Body of pancreas (tissue), 4 donors: ENCODE data around the gene SEZ6L. TPM values are rescaled to one million over a fixed set of nuclear protein-coding genes. Genes with fewer than 3 reads are reported as not detected.

ENCODE experiments used
- ATAC-seq: fragments of 150-250 bp; one replicate; pipeline ENCODE4 v1.9.1; 2016
- DNase-seq, 4 donors: peaks; one replicate each; pipeline ENCODE4 v3.0.0-alpha.2; 2019
- H3K27ac ChIP-seq, 4 donors: fragments of 200-600 bp; sonication (generic); 1 replicate in 3 of 4; 2 replicates in 1 of 4; pipeline versions ENCODE4 v1.5.1 to v1.6.1; 2016 to 2019; ENCODE audit warnings: mild to moderate bottlenecking in 1 of 4, mixed read lengths in 1 of 4, moderate library complexity in 1 of 4
- H3K27me3 ChIP-seq, 2 donors: fragments of 200-600 bp; sonication (generic); one replicate each; pipeline ENCODE4 v1.6.0; 2016; ENCODE audit warnings: mild to moderate bottlenecking in 1 of 2
- H3K36me3 ChIP-seq, 2 donors: fragments of 200-600 bp; sonication (generic); replicated peaks in 1 of 2; 2 replicates each; pipeline ENCODE4 v1.5.1; 2016; ENCODE audit warnings: low read depth in 2 of 2; ENCODE audit not compliant: insufficient read depth in 1 of 2
- H3K4me1 ChIP-seq: fragments of 200-600 bp; sonication (generic); one replicate; pipeline ENCODE4 v1.6.0; 2016
- H3K4me3 ChIP-seq, 2 donors: fragments of 200-600 bp; sonication (generic); 1 replicate in 1 of 2; 2 replicates in 1 of 2; pipeline ENCODE4 v1.5.1; 2016 to 2019
- H3K9me3 ChIP-seq, 3 donors: fragments of 200-600 bp; sonication (generic); 1 replicate in 2 of 3; 2 replicates in 1 of 3; pipeline ENCODE4 v1.5.1; 2016
- CTCF ChIP-seq, 7 experiments: fragments of 450-650 bp in 4 of 7; fragments of 200-600 bp in 3 of 7; sonication (generic) in 3 of 7; IDR thresholded peaks; one replicate each; pipeline ENCODE4 v1.5.1; 2016 to 2019; ENCODE audit warnings: antibody characterized with exemption in 7 of 7
- POLR2A ChIP-seq, 3 donors: fragments of 450-650 bp; IDR thresholded peaks; one replicate each; pipeline ENCODE4 v1.6.1; 2016; ENCODE audit warnings: antibody characterized with exemption in 3 of 3, mild to moderate bottlenecking in 2 of 3
- WGBS, 2 donors: methylation state at CpG; one replicate each; pipeline ENCODE4 v1.1.5; 2017; 5-methylcytosine and 5-hydroxymethylcytosine counted together
- intact Hi-C: fragments of 100-400 bp; cut with DNase I; formaldehyde crosslinking; loops from one replicate; pipeline ENCODE4 v1.15.1; 2023
- small RNA-seq: library from RNA; depleted of rRNA; stranded (forward); fragments of <200 nt; gene quantifications from one replicate; pipeline ENCODE3, GENCODE V24; 2016
- total RNA-seq, 2 donors: library from RNA; depleted of rRNA; stranded (reverse); fragments of >200 nt; gene quantifications; one replicate each; pipeline ENCODE4 v1.1.0, GENCODE V29; 2016

The SEZ6L gene
- total RNA-seq, 2 donors from 2014 or later = 0.33 to 0.52 TPM

DNA sequence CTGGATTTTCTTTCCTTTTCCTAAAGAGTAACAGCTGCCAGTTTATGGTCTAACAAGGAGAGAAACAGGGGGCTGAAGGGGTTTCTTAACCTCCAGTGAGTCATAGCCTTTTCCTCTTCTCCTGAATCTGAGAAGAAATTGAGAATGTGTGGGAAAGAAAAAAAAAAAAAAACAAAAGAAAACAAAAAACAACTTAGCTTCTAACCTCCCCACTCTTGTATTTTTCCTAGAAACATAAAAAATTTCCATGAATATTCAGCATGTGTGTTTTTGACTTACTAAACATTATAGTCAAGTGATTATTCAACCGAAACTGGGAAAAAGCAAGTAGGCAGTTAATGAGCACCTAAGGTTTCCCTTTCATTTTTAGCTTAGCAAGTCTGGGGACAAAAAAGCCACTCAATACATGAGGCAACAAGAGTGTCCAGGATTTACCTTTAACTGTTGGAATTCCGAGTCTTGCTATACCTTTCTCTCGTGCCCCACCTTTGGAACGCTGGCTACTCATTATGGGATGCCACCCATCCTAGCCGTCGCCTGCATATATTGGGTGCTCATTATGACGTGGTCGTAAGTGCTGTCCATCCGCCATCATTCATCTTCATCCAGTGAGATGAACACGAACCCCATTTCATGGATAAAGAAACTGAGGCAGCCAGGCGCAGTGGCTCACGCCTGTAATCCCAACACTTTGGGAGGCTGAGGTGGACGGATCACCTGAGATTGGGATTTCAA is 262.2 kb downstream of the SEZ6L start:
- Histone ChIP-seq H3K9me3 (no peaks in the 10 kb centered on the region), H3K4me3 (no peak overlapping the region), H3K36me3 (no peaks in the 10 kb centered on the region), H3K27me3 (no peaks in the 10 kb centered on the region), H3K27ac (no peak overlapping the region), H3K4me1 (peaks cover 15% of the 10 kb centered on the region)
- intact Hi-C loops = no loop called here
- DNase-seq (no peak), ATAC-seq (no peak)
- TF ChIP-seq POLR2A (IDR thresholded peaks at IDR 0.05) (no peak), CTCF (IDR thresholded peaks at IDR 0.05) (no peak)
- 74 to 81% methylated on average over 13 of the region's 13 CpGs for WGBS, 2 donors

DNA sequence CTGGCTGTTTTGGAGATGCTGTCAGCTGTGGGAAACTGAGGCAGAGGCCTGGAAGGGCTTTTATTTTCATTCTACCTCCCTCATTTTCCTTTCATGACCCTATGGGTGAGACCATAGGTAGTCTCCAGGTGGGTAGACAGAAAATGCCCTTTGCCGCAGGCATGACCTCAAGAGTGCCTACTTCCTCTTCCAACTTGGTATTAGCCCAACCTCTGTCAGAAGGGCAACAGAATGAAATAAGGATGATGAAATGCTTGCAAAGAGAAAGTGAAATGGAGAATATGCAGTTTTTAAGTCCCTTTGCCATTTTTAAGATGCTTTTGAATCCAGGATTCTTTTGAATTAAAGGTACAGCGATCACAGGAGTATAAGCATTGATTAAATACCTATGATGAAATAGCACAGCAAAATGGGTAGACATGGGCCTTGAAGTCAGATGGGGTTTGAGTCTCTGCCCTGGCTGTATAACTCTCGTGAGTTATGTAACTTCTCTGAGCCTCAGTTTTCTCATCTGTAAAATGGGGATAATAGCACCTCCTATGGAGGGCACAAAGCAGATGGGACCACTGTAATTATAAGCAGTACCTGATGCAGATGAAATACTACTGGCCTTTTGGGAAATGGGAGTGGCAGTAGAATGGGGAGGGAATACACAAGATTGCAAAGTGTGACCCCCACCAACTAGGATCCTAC is 263.5 kb downstream of the SEZ6L start:
- no peak overlapping the region for H3K27ac ChIP-seq
- H3K36me3 ChIP-seq = no peaks in the 10 kb centered on the region
- peaks cover 27% of the 10 kb centered on the region for H3K4me1 ChIP-seq
- intact Hi-C loops = no loop called here
- no peak for DNase-seq
- no peak overlapping the region for H3K4me3 ChIP-seq
- no peak for ATAC-seq
- 69 to 73% methylated on average over 3 of the region's 3 CpGs for WGBS, 2 donors
- H3K9me3 ChIP-seq = no peaks in the 10 kb centered on the region
- TF ChIP-seq POLR2A (IDR thresholded peaks at IDR 0.05) (no peak), CTCF (IDR thresholded peaks at IDR 0.05) (no peak)
- no peaks in the 10 kb centered on the region for H3K27me3 ChIP-seq

Small RNA genes lying within 50 kb of the gene (small RNA-seq; reads per million reads assigned to genes)
- gene RNA5SP495 = not detected
